HTERT RPE-1 (cell line): Measurements from ENCODE around the gene PIK3CB.
"Not testable (repeated sequence)": the region's sequence is repeated elsewhere in the genome, so short reads cannot be mapped to it uniquely, and the experiment has no call there.

Experiments used
- in situ Hi-C: fragments of 300-500 bp; cut with MboI; formaldehyde crosslinking; loops from 4 replicates; pipeline ENCODE4 v1.14.3; 2020; ENCODE audit warnings: low sequenced_read_pairs

PIK3CB gene

DNA sequence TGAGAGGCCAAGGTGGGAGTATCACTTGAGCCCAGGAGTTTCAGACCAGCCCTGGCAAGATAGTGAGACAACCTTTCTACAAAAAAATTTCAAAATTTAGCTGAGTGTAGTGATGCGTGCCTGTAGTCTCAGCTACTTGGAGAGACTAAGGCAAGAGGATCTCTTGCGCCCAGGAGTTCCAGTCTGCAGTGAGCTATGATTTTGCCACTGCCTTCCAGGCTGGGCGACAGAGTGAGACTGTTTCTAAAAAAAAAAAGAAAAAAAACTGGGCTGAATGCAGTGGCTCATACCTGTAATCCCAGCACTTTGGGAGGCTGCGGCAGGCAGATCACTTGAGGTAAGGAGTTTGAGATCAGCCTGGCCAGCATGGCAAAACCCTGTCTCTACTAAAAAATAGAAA, 14.0 kb upstream of the PIK3CB start:
- in situ Hi-C loops: no loop called here

DNA sequence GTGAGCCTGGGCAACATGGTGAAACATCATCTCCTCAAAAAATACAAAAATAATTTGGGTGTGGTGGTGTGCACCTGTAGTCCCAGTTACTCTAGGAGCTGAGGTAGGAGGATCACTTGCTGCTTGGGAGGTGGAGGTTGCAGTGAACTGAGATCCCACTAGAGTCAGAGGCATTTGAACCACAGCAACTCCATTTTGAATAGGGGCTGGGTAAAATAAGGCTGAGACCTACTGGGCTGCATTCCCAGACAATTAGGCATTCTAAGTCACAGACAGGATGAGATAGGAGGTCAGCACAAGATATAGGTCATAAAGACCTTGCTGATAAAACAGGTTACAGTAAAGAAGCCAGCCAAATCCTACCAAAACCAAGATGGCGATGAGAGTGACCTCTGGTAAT, 12.1 kb upstream of the PIK3CB start:
- in situ Hi-C loops: not testable (repeated sequence)

DNA sequence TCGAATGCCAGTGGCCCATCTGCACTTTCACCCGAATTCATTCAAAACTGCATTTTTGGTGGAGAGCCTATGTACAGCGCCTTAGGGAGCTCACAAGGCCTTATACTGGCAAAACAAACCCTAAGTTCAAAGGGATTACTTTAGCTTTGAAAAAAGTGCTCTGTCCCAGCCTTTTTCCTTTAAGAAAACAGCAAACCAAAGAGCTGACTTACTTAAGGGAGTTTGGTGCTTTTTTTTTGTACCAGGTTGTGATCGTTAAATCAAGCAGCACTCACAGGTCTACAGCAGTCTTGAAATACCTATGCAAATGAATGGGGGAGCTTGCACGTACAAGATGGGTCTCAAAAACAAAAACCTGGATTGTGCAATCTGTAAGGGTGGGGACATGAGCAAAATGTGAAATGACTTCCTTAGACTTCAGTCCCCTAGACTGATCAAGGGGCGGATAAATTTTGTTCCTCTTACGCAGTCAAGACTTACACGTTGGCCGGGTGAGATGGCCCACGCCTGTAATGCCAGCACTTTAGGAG, 11.6 kb upstream of the PIK3CB start:
- in situ Hi-C loops: no loop called here

DNA sequence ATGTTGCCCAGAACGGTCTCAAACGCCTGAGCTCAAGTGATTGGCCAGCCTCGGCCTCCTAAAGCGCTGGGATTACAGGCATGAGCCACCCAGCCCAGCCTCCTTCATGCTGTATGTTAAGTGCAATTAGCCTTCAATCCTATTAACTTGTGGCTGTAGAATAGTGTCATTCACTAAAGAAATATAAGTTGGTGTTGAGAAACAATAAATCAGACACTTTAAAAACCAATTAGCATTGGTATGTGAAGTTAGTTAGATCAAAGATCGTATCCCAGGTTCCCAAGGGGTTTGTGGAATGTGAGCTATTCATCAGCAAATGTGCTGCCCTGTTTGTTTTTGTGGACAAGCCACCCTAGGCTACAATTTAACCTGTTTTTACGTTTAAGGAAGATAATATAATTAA, 11.0 kb upstream of the PIK3CB start:
- in situ Hi-C loops: no loop called here

DNA sequence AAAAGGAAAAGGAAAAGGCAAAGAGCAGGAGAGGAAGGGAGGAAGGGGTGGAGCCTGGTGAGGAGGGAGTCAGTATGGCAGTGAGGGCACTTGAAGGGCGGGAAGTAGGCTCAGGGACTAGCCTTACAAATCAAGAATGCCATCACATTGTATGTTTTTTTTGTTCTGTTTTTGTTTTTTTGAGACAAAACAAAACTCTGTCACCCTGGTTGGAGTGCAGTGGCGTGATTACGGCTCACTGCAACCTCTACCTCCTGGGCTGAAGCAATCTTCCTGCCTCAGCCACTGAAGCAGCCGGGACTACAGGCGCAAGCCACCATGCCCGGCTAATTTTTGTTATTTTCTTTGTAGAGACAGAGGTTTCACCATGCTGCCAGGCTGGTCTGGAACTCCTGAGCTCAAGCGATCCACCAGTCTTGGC, 10.5 kb upstream of the PIK3CB start:
- in situ Hi-C loops: no loop called here

DNA sequence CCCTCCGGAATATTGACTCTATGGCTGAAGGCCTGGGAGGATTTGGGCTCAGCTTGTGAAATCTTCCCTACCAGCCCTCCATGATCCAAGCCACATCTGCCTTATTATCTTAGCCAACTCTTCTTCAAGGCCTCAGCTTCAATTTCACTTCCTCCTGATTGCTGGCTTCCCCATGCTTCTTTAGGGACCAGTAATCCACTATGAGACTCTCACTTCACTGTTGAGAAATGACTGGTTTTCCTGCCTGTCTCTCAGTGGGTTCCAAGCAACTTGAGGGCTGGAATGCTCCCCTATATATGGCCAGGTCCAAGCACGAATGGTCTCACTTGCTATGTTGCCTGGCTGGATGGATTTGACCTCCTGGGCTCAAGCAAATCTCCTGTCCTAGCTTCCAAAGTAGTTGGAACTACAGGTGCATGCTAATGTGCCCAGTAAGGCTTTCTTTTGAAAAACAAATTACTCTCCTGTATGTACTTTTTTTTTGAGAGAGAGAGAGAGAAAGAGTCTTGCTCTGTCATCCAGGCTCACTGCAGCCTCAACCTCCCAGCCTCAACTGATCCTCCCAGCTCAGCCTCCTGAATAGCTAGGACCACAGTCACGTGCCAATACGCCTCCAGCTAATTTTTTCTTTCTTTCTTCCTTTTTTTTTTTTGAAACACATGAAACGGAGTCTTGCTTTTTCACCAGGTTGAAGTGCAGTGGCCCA, 7.9 kb upstream of the PIK3CB start:
- in situ Hi-C loops: no loop called here

DNA sequence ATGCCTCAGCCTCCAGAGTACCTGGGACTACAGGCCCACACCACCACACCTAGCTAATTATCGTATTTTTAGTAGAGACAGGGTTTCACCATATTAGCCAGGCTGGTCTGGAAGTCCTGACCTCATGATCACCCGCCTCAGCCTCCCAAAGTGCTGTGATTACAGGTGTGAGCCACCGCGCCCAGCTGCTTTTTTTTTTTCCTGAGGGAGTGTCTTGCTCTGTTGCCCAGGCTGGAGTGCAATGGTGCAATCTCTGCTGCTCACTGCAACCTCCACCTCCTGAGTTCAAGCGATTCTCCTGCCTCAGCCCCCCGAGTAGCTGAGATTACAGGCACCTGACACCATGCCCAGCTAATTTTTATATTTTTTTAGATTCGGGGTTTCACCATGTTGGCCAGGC, 3.7 kb upstream of the PIK3CB start:
- in situ Hi-C loops: not testable (repeated sequence)

DNA sequence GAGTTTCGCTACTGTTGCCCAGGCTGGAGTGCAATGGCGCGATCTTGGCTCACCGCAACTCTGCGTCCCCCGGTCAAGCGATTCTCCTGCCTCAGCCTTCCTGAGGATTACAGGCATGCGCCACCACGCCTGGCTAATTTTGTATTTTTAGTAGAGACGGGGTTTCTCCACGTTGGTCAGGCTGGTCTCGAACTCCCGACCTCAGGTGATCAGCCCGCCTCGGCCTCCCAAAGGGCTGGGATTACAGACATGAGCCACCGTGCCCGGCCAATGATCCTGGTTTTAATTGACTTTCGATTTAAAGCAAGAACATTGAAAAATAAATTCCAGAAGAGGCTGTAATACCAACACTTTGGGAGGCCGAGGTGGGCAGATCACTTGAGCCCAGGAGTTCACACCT, 1.1 kb upstream of the PIK3CB start:
- in situ Hi-C loops: not testable (repeated sequence)

DNA sequence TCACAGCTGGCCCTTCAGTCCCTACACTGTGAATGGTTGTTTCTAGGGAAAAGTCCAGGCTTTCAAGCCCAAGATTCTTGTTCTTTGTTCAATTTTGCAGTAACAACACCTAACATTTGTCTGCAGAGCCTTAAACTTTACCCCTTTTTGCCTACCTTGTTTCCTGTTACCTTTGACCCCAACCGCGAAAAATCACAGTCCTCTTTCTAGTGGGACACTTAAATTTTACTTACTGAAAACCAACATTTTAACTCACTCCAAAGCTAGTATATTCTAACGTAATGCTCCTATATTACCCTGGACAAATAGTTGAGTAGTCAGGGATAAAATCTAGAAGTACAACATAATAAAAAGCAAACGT, 649 bp upstream of the PIK3CB start:
- in situ Hi-C loops: no loop called here

DNA sequence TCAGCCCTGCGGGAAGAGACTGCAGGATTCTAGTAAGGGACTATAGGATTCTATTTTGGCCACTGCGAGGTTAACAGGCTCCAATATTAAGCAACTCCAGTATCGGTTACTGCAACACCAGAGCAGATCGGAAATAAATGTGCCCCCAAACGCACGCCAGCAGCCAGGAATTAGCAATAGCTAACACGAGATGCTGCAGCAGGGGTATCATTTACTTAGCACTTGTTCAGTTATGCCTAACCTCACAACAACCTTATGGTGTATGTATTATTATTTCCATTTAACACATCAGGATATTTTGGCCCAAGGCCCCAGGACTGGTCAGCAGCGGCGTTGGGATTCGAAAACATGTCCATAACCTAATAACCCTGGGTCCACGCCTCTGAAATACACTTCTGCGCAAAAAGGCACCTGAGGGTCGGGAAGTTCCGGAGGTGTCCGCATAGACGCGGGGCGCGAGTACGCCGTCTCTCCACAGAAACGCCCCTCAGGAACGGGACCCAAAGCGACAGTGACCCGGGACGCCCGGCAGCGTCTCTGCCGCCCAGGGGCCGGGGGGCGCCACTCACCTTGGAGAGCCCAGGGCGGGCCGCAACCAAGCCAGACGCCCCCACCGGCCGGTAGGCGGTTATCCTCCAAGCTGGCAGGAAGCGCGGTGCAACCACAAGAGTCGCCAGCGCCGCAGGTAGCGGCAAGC, 681 bp downstream of the PIK3CB start:
- in situ Hi-C loops: no loop called here

DNA sequence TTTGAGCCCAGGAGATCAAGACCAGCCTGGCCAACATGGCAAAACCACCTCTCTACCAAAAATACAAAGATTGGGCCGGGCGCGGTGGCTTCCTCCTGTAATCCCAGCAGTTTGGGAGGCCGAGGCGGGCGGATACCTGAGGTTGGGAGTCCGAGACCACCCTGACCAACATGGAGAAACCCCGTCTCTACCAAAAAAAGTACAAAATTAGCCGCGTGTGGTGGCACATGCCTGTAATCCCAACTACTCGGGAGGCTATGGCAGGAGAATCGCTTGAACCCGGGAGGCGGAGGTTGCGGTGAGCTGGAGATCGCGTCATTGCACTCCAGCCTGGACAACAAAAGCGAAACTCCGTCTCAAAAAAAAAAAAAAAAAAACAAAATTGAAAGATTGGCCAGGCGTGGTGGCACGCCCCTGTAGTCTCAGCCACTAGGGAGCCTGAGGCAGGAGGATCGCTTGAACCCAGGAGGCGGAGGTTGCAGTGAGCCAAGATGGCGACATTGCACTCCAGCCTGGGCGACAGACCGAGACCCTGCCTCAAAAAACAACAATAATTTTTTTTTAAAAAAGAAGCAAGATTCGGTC, 2.2 kb downstream of the PIK3CB start:
- in situ Hi-C loops: not testable (repeated sequence)

DNA sequence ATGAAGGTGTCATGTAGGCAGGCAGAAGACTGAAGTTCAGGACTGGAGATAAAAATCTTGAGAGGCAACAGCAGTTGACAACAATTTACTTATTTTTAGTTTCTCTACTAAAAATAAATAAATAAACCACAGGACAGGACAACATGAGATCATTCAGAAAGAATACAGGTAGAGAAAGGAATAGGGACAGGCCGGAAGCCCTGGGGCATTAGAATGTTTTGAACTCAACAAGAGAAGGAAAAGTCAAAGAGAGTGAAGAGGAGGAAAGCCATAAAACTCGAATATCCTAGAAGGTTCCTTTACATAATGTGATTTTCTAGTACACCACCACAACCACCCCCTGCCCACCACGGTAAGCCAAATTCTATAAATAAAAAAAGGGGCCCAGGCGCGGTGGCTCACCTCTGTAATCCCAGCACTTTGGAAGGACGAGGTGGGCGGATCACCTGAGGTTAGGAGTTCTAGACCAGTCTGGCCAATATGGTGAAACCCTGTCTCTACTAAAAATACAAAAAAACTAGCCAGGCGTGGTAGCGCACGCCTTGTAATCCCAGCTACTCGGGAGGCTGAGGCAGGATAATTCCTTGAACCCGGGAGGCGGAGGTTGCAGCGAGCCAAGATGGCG, 4.7 kb downstream of the PIK3CB start:
- in situ Hi-C loops: no loop called here

DNA sequence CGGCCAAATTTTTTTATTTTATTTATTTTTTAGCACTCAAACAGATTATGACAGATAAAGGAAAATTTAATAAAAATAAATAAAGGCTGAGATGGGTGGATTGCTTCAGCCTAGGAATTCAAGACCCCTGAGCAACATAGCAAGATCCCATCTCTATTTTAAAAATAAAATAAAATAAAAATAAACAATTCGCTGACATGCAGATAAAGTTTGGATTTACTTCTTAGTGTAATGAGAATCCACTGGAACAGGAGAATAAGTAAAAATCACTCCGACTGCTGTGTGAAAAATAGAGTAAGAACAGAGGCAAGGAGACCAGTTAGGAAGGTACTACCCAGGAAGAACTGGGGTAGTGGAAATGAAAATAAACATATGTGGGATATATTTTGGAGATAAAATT, 5.6 kb downstream of the PIK3CB start:
- in situ Hi-C loops: no loop called here

DNA sequence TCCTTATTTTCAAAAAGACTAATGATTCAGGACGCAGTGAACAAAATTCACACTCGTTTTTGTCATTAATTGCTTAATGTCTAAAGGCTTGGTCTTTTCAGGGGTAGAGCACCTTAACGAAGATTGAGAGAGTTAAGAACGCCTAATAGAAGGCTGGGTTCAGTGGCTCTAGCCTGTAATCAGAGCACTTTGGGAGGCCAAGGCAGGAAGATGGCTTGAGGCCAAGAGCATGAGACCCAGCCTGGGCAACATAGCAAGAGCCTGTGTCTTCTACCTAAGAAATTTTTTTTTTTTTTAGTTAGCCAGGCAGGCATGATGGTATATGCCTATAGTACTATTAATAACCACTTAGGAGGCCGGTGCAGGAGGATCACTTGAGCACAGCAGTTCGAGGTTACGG, 7.5 kb downstream of the PIK3CB start:
- in situ Hi-C loops: no loop called here

DNA sequence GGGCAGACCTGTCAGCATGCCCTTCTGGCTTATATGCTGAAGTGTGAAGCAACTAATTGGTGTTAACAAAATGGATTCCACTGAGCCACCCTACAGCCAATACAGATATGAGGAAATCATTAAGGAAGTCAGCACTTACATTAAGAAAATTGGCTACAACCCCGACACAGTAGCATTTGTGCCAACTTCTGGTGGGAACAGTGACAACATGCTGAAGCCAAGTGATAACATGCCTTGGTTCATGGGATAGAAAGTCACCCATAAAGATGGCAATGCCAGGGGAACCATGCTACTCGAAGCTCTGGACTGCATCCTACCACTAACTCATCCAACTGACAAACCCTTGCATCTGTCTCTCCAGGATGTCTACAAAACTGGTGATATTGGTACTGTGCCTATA, 9.4 kb downstream of the PIK3CB start:
- in situ Hi-C loops: no loop called here

DNA sequence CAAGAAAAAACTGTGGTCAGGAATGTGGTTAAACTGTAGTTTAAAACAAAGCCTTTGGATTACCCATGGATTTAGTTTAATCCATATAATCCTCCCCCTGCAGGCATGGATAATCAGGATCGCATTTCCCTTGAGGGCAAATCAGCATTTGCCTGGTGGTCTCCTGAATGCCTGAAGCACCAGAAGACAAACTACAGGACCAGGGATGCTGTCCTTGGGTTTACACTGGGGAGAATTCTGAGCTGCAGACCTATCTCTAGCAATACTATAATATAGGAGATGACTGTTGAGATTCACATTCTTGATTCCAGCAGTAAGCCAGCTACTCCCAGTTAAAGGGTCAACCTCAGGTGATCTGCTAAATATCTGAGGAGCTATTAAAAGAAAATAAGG, 10.6 kb downstream of the PIK3CB start:
- in situ Hi-C loops: no loop called here

DNA sequence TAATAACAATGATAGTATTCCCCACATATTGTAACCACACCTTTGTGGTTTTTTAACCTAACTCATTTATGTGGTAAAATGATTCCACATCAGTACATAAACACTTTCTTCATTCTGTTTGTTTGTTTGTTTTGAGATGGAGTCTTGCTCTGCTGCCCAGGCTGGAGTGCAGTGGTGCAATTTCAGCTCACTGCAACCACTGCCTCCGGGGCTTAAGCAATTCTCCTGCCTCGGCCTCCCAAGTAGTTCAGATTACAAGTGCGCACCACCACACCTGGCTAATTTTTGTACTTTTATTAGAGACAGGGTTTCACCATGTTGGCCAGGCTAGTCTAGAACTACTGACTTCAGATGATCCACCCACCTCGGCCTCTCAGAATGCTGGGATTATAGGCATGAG, 14.3 kb downstream of the PIK3CB start:
- in situ Hi-C loops: not testable (repeated sequence)

DNA sequence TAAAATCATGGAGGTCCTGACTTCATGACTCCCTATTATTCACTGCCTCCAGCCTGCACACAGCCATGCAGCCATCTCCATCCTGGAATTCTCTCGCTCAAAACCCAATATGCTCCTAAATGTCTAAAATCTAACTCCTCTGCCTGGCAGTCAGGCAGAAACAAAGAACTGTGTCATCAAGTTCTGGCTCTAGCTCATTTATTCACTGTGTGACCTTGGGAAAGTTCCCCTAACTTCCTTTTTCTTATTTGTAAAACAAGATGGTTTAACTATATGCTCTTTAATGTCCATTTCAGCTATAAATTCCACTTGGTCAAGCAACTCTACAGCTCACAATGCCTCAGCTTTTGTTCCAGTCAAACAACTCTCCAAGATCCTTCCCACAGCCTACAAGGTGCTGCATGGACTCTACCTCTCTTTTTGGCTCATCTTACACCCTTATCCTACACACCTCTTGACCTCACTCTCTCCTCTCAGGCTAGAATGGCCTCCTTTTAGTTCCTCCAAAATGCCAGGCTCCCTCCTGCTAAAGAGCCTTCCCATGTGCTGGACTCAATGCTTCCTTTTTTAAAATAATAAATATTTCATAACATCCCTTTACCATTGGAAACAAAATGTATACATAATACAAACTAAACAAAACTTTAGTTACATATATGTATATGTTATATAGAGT, 16.4 kb downstream of the PIK3CB start:
- in situ Hi-C loops: no loop called here

DNA sequence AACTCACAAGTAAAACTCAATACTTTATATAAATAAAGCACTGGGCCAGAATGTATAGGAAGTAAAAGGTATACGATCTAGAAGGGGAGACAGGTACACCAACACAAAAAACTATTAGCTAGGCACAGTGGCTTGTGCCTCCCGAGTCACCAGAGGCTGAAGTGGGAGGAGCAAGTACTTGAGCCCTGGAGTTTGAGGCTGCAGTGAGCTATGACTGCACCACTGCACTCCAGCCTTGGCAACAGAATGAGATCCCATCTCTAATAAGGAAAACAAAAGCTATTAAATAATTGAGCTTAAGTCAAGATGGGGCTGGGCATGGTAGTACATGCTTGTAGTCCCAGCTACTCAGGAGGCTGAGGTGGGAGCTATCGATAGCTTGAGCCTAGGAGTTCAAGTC, 17.0 kb downstream of the PIK3CB start:
- in situ Hi-C loops: no loop called here

DNA sequence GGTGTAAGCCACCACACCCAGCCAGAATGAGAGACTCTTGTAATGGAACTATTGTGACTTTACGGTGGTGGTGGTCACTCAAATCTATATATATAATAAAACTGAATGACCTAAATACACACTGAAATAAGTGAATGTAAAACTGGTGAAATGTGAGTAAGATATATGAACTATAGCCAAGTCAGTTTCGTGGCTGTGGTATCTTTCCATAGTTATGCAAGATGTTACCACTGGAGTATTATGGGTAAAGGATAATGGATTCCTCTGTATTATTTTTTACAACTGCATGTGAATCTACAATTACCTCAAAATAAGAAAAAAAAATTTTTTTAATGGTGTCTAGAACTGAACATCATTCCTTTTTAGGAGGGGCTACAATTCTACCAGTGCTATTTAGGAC, 21.9 kb downstream of the PIK3CB start:
- in situ Hi-C loops: no loop called here
